Gastroesophageal sphincter (tissue), 4 donors: ENCODE results near the gene SYNJ1. TPM values are rescaled to one million over a fixed set of nuclear protein-coding genes. Genes with fewer than 3 reads are reported as not detected.

Source experiments
- ATAC-seq: fragments of 150-250 bp; one replicate; pipeline ENCODE4 v1.9.1; 2016; ENCODE audit warnings: mild to moderate bottlenecking, moderate library complexity
- H3K27ac ChIP-seq, 4 donors: fragments of 200-600 bp; sonication (generic) in 3 of 4; 1 replicate in 3 of 4; 2 replicates in 1 of 4; pipeline ENCODE4 v1.5.1; 2016 to 2019
- H3K27me3 ChIP-seq: fragments of 200-600 bp; sonication (generic); one replicate; pipeline ENCODE4 v1.5.1; 2019
- H3K36me3 ChIP-seq, 2 donors: fragments of 200-600 bp; sonication (generic); one replicate each; pipeline ENCODE4 v1.5.1; 2019; ENCODE audit warnings: control low read depth in 1 of 2
- H3K4me1 ChIP-seq, 3 donors: fragments of 200-600 bp; sonication (generic); 1 replicate in 2 of 3; 2 replicates in 1 of 3; pipeline ENCODE4 v1.5.1; 2016 to 2019; ENCODE audit warnings: control low read depth in 2 of 3
- H3K4me3 ChIP-seq, 2 donors: fragments of 200-600 bp; sonication (generic); one replicate each; pipeline ENCODE4 v1.5.1; 2019; ENCODE audit warnings: mild to moderate bottlenecking in 1 of 2, moderate library complexity in 1 of 2
- H3K9me3 ChIP-seq, 3 donors: fragments of 200-600 bp; sonication (generic); one replicate each; pipeline ENCODE4 v1.5.1; 2017 to 2019; ENCODE audit warnings: control low read depth in 2 of 3
- CTCF ChIP-seq, 4 experiments: fragments of 200-600 bp in 2 of 4; fragments of 450-650 bp in 2 of 4; sonication (generic) in 1 of 4; IDR thresholded peaks; one replicate each; pipeline ENCODE4 v1.5.1; 2017 to 2019; ENCODE audit warnings: antibody characterized with exemption in 4 of 4, mild to moderate bottlenecking in 2 of 4, moderate library complexity in 2 of 4
- EP300 ChIP-seq: sonication (generic); formaldehyde crosslinking; IDR thresholded peaks from one replicate; pipeline ENCODE4 v1.6.1; 2017; ENCODE audit warnings: antibody characterized with exemption, mild to moderate bottlenecking
- POLR2A ChIP-seq, 2 donors: fragments of 450-650 bp; IDR thresholded peaks; one replicate each; pipeline ENCODE4 v1.6.1; 2017; ENCODE audit warnings: antibody characterized with exemption in 2 of 2, mild to moderate bottlenecking in 2 of 2, moderate library complexity in 1 of 2
- POLR2AphosphoS5 ChIP-seq: sonication (generic); formaldehyde crosslinking; IDR thresholded peaks from one replicate; pipeline ENCODE4 v1.6.1; 2017; ENCODE audit warnings: antibody characterized with exemption
- WGBS, 2 donors: methylation state at CpG; one replicate each; pipeline ENCODE4 v1.1.5; 2018; ENCODE audit warnings: low coverage in 1 of 2; 5-methylcytosine and 5-hydroxymethylcytosine counted together
- total RNA-seq, 4 donors: library from RNA; depleted of rRNA; stranded (reverse); fragments of >200 nt; gene quantifications; one replicate each; pipeline ENCODE4 v1.1.0, GENCODE V29; 2016

SYNJ1 gene
- total RNA-seq, 4 donors from 2014 or later = 8.8 to 12.4 (median 10.2) TPM

- peaks cover 6 to 97% of the 10 kb centered on the region in 2 donors for H3K36me3 ChIP-seq
- no peaks in the 10 kb centered on the region for H3K9me3 ChIP-seq
- H3K27me3 ChIP-seq = no peaks in the 10 kb centered on the region
- 89% methylated on average over 1 of the region's 1 CpG; no CpG with 5 or more reads in 1 of the 2 donors for WGBS, 2 donors
- no peak overlapping the region for H3K4me3 ChIP-seq
- no peak overlapping the region for H3K27ac ChIP-seq
- TF ChIP-seq EP300 (no peak), POLR2A (IDR thresholded peaks at IDR 0.05) (no peak), POLR2AphosphoS5 (no peak), CTCF (IDR thresholded peaks at IDR 0.05) (no peak)
- no peaks in the 10 kb centered on the region for H3K4me1 ChIP-seq
- no peak for ATAC-seq
These were observed 28.3 kb upstream of the SYNJ1 start for GRCh38 chr21:32756096-32756495.

GRCh38 chr21:32753818-32754585 is 26.2 kb upstream of the SYNJ1 start:
- Histone ChIP-seq H3K27me3 (no peaks in the 10 kb centered on the region), H3K27ac (no peak overlapping the region), H3K4me3 (no peak overlapping the region), H3K4me1 (no peaks in the 10 kb centered on the region), H3K36me3 (peaks cover 8 to 97% of the 10 kb centered on the region in 2 donors), H3K9me3 (no peaks in the 10 kb centered on the region)
- ATAC-seq = no peak
- TF ChIP-seq EP300 (no peak), POLR2AphosphoS5 (no peak), CTCF (IDR thresholded peaks at IDR 0.05) (no peak), POLR2A (IDR thresholded peaks at IDR 0.05) (no peak)
- WGBS, 2 donors = 87 to 91% methylated on average over 6 of the region's 6 CpGs

- no peaks in the 10 kb centered on the region for H3K27me3 ChIP-seq
- H3K9me3 ChIP-seq = no peaks in the 10 kb centered on the region
- TF ChIP-seq POLR2AphosphoS5 = no peak
- TF ChIP-seq CTCF (IDR thresholded peaks at IDR 0.05) = no peak
- no peak for TF ChIP-seq POLR2A (IDR thresholded peaks at IDR 0.05)
- TF ChIP-seq EP300 = no peak
- H3K36me3 ChIP-seq = peaks cover 8 to 100% of the 10 kb centered on the region in 2 donors
- H3K4me1 ChIP-seq = no peaks in the 10 kb centered on the region
- no peak overlapping the region for H3K4me3 ChIP-seq
- no peak overlapping the region for H3K27ac ChIP-seq
- ATAC-seq = no peak
These were observed 22.6 kb upstream of the SYNJ1 start for GRCh38 chr21:32750405-32750804.

GRCh38 chr21:32749662-32750061 is 21.8 kb upstream of the SYNJ1 start:
- Histone ChIP-seq H3K27me3 (no peaks in the 10 kb centered on the region), H3K4me3 (no peak overlapping the region), H3K27ac (no peak overlapping the region), H3K9me3 (no peaks in the 10 kb centered on the region), H3K4me1 (no peaks in the 10 kb centered on the region), H3K36me3 (peaks cover 8 to 100% of the 10 kb centered on the region in 2 donors)
- no peak for ATAC-seq
- TF ChIP-seq EP300 (no peak), POLR2AphosphoS5 (no peak), CTCF (IDR thresholded peaks at IDR 0.05) (no peak), POLR2A (IDR thresholded peaks at IDR 0.05) (no peak)

GRCh38 chr21:32748529-32748928 is 20.7 kb upstream of the SYNJ1 start:
- no peak for ATAC-seq
- 82 to 84% methylated on average over 5 of the region's 5 CpGs for WGBS, 2 donors
- no peaks in the 10 kb centered on the region for H3K27me3 ChIP-seq

More at GRCh38 chr21:32748529-32748928, 20.7 kb upstream of the SYNJ1 start:
- Histone ChIP-seq H3K4me1 (no peaks in the 10 kb centered on the region), H3K36me3 (peaks cover 8 to 100% of the 10 kb centered on the region in 2 donors), H3K27ac (no peak overlapping the region), H3K9me3 (no peaks in the 10 kb centered on the region), H3K4me3 (no peak overlapping the region)
- TF ChIP-seq EP300 (no peak), POLR2A (IDR thresholded peaks at IDR 0.05) (no peak), POLR2AphosphoS5 (no peak), CTCF (IDR thresholded peaks at IDR 0.05) (no peak)
